IgD-negative memory B cell (primary cell): ENCODE results near the gene SH3PXD2A. TPM values are rescaled to one million over a fixed set of nuclear protein-coding genes. Genes with fewer than 3 reads are reported as not detected.

ENCODE experiments used
- H3K27ac Mint-ChIP-seq, 3 donors: one replicate each; pipeline ENCODE4 v1.8.0; 2020 to 2022; ENCODE audit warnings: mild to moderate bottlenecking in 3 of 3, mixed read lengths in 3 of 3, moderate library complexity in 1 of 3
- H3K27me3 Mint-ChIP-seq: one replicate; pipeline ENCODE4 v1.8.0; 2021; ENCODE audit warnings: mixed read lengths
- H3K36me3 Mint-ChIP-seq: one replicate; pipeline ENCODE4 v1.8.0; 2020; ENCODE audit warnings: mild to moderate bottlenecking, mixed read lengths
- H3K4me1 Mint-ChIP-seq, 3 donors: one replicate each; pipeline ENCODE4 v1.8.0; 2020 to 2022; ENCODE audit warnings: mixed read lengths in 3 of 3, mild to moderate bottlenecking in 1 of 3
- H3K4me3 Mint-ChIP-seq, 4 donors: one replicate each; pipeline ENCODE4 v1.8.0; 2020 to 2022; ENCODE audit warnings: mild to moderate bottlenecking in 4 of 4, mixed read lengths in 4 of 4, moderate library complexity in 3 of 4
- H3K9me3 Mint-ChIP-seq, 3 donors: one replicate each; pipeline ENCODE4 v1.8.0; 2020 to 2021; ENCODE audit warnings: mixed read lengths in 3 of 3, mild to moderate bottlenecking in 1 of 3
- polyA plus RNA-seq: library from polyadenylated mRNA; unstranded; fragments of 300-500 nt; fragmentation: Illumina TruSeq; gene quantifications from one replicate; pipeline ENCODE4 v1.2.3, GENCODE V29; 2021

The SH3PXD2A gene
- polyA plus RNA-seq, 1 donor from 2014 or later = 1.2 TPM

- Mint-ChIP-seq H3K36me3 (peaks cover 2% of the 10 kb centered on the region), H3K27ac (peak overlapping the region; percentile 43 to 99 (median 96)), H3K27me3 (no peaks in the 10 kb centered on the region), H3K4me1 (peaks cover 21 to 22% (median 21%) of the 10 kb centered on the region in 3 donors), H3K9me3 (no peaks in the 10 kb centered on the region), H3K4me3 (peak overlapping the region in 1 of 4 donors; percentile 38)
These were observed 178.4 kb downstream of the SH3PXD2A start for GRCh38 chr10:103676851-103677417.

GRCh38 chr10:103676058-103676785 lies 179.2 kb downstream of the SH3PXD2A start:
- H3K9me3 Mint-ChIP-seq = no peaks in the 10 kb centered on the region
- peaks cover 21 to 22% (median 21%) of the 10 kb centered on the region in 3 donors for H3K4me1 Mint-ChIP-seq
- H3K4me3 Mint-ChIP-seq = peak overlapping the region in 1 of 4 donors; percentile 38
- H3K27me3 Mint-ChIP-seq = no peaks in the 10 kb centered on the region
- peak overlapping the region; percentile 43 to 99 (median 96) for H3K27ac Mint-ChIP-seq
- H3K36me3 Mint-ChIP-seq = peaks cover 2% of the 10 kb centered on the region

GRCh38 chr10:103673606-103674005 lies 181.8 kb downstream of the SH3PXD2A start:
- Mint-ChIP-seq H3K27me3 (no peaks in the 10 kb centered on the region), H3K4me3 (no peak overlapping the region), H3K36me3 (peaks cover 2% of the 10 kb centered on the region), H3K4me1 (peaks cover 11 to 17% (median 14%) of the 10 kb centered on the region in 3 donors), H3K9me3 (no peaks in the 10 kb centered on the region), H3K27ac (peak overlapping the region in 1 of 3 donors; percentile 59)

GRCh38 chr10:103672345-103672744 lies 183.0 kb downstream of the SH3PXD2A start:
- peak overlapping the region in 1 of 3 donors; percentile 59 for H3K27ac Mint-ChIP-seq
- peaks cover 2% of the 10 kb centered on the region for H3K36me3 Mint-ChIP-seq
- H3K4me1 Mint-ChIP-seq = peaks cover 0 to 10% (median 9%) of the 10 kb centered on the region in 3 donors
- no peak overlapping the region for H3K4me3 Mint-ChIP-seq
- H3K27me3 Mint-ChIP-seq = no peaks in the 10 kb centered on the region
- no peaks in the 10 kb centered on the region for H3K9me3 Mint-ChIP-seq

- H3K27ac Mint-ChIP-seq = no peak overlapping the region
- H3K27me3 Mint-ChIP-seq = no peaks in the 10 kb centered on the region
- H3K4me3 Mint-ChIP-seq = no peak overlapping the region
- no peaks in the 10 kb centered on the region for H3K9me3 Mint-ChIP-seq
- H3K4me1 Mint-ChIP-seq = peaks cover 0 to 9% (median 7%) of the 10 kb centered on the region in 3 donors
- H3K36me3 Mint-ChIP-seq = peaks cover 2% of the 10 kb centered on the region
These were observed 184.1 kb downstream of the SH3PXD2A start for GRCh38 chr10:103671126-103671895.

- peaks cover 3% of the 10 kb centered on the region for H3K36me3 Mint-ChIP-seq
- no peaks in the 10 kb centered on the region for H3K9me3 Mint-ChIP-seq
- peak overlapping the region in 1 of 4 donors; percentile 25 for H3K4me3 Mint-ChIP-seq
- H3K27ac Mint-ChIP-seq = no peak overlapping the region
- peaks cover 0 to 12% (median 10%) of the 10 kb centered on the region in 3 donors for H3K4me1 Mint-ChIP-seq
- no peaks in the 10 kb centered on the region for H3K27me3 Mint-ChIP-seq
These were observed 185.4 kb downstream of the SH3PXD2A start for GRCh38 chr10:103669944-103670343.

GRCh38 chr10:103669243-103669929 lies 186.0 kb downstream of the SH3PXD2A start:
- H3K4me1 Mint-ChIP-seq = peaks cover 0 to 12% (median 10%) of the 10 kb centered on the region in 3 donors
- peak overlapping the region in 1 of 4 donors; percentile 21 for H3K4me3 Mint-ChIP-seq
- no peaks in the 10 kb centered on the region for H3K9me3 Mint-ChIP-seq
- no peaks in the 10 kb centered on the region for H3K27me3 Mint-ChIP-seq
- peaks cover 3% of the 10 kb centered on the region for H3K36me3 Mint-ChIP-seq
- H3K27ac Mint-ChIP-seq = peak overlapping the region in 1 of 3 donors; percentile 73

- Mint-ChIP-seq H3K4me1 (peaks cover 0 to 10% (median 10%) of the 10 kb centered on the region in 3 donors), H3K27me3 (no peaks in the 10 kb centered on the region), H3K9me3 (no peaks in the 10 kb centered on the region), H3K36me3 (peaks cover 1% of the 10 kb centered on the region), H3K27ac (peak overlapping the region in 1 of 3 donors; percentile 73), H3K4me3 (peak overlapping the region in 3 of 4 donors; percentile 33 to 75 (median 38))
These were observed 186.8 kb downstream of the SH3PXD2A start for GRCh38 chr10:103668351-103669242.

GRCh38 chr10:103667356-103667755 lies 188.0 kb downstream of the SH3PXD2A start:
- Mint-ChIP-seq H3K27me3 (no peaks in the 10 kb centered on the region), H3K9me3 (no peaks in the 10 kb centered on the region), H3K27ac (peak overlapping the region in 1 of 3 donors; percentile 31), H3K4me1 (peaks cover 5 to 10% (median 10%) of the 10 kb centered on the region in 3 donors), H3K36me3 (peaks cover 1% of the 10 kb centered on the region), H3K4me3 (no peak overlapping the region)

GRCh38 chr10:103666762-103667150 lies 188.6 kb downstream of the SH3PXD2A start:
- Mint-ChIP-seq H3K4me3 (no peak overlapping the region), H3K27me3 (no peaks in the 10 kb centered on the region), H3K27ac (no peak overlapping the region)

GRCh38 chr10:103666087-103666761 lies 189.2 kb downstream of the SH3PXD2A start:
- Mint-ChIP-seq H3K4me3 (no peak overlapping the region), H3K4me1 (peaks cover 5 to 10% (median 10%) of the 10 kb centered on the region in 3 donors), H3K27ac (no peak overlapping the region), H3K27me3 (no peaks in the 10 kb centered on the region), H3K36me3 (peaks cover 1% of the 10 kb centered on the region), H3K9me3 (no peaks in the 10 kb centered on the region)

More at GRCh38 chr10:103666762-103667150, 188.6 kb downstream of the SH3PXD2A start:
- Mint-ChIP-seq H3K9me3 (no peaks in the 10 kb centered on the region), H3K4me1 (peaks cover 5 to 10% (median 10%) of the 10 kb centered on the region in 3 donors), H3K36me3 (peaks cover 1% of the 10 kb centered on the region)

- H3K36me3 Mint-ChIP-seq = peaks cover 1% of the 10 kb centered on the region
- peak overlapping the region in 1 of 3 donors; percentile 95 for H3K27ac Mint-ChIP-seq
- H3K4me3 Mint-ChIP-seq = no peak overlapping the region
These were observed 190.1 kb downstream of the SH3PXD2A start for GRCh38 chr10:103665162-103665889.

GRCh38 chr10:103663802-103664201 lies 191.6 kb downstream of the SH3PXD2A start:
- Mint-ChIP-seq H3K9me3 (no peaks in the 10 kb centered on the region), H3K27me3 (no peaks in the 10 kb centered on the region), H3K4me3 (peak overlapping the region in 1 of 4 donors; percentile 35), H3K36me3 (peaks cover 1% of the 10 kb centered on the region), H3K4me1 (peaks cover 5 to 10% (median 7%) of the 10 kb centered on the region in 3 donors), H3K27ac (no peak overlapping the region)

More at GRCh38 chr10:103665162-103665889, 190.1 kb downstream of the SH3PXD2A start:
- no peaks in the 10 kb centered on the region for H3K27me3 Mint-ChIP-seq
- peaks cover 5 to 10% (median 10%) of the 10 kb centered on the region in 3 donors for H3K4me1 Mint-ChIP-seq
- H3K9me3 Mint-ChIP-seq = no peaks in the 10 kb centered on the region
